HCT116 (cell line): ENCODE measurements around the gene NPLOC4. TPM values are rescaled to one million over a fixed set of nuclear protein-coding genes. Genes with fewer than 3 reads are reported as not detected.

Experiments
- ATAC-seq: fragments of 200-7000 bp; cut with Tn5 transposase; 2 replicates; pipeline ENCODE4 v1.9.1; 2020; ENCODE audit warnings: mild to moderate bottlenecking, moderate library complexity
- BruUV-seq: library from RNA; stranded (reverse); fragments of 400-500 nt; replicated peaks from 2 replicates; lab custom pipeline; 2021; lab: Mats Ljungman, UMichigan
- CTCF ChIA-PET: fragments of 300-600 bp; sonication (Branson Sonifier 250); formaldehyde crosslinking; loops from one replicate; lab custom pipeline; 2021; ENCODE audit warnings: antibody characterized with exemption; lab: Charles Lee
- POLR2A ChIA-PET: fragments of 300-600, 350-600 bp; sonication (Branson Sonifier 250); formaldehyde crosslinking; loops from one replicate; lab custom pipeline; 2021; ENCODE audit warnings: antibody characterized with exemption; lab: Charles Lee
- RAD21 ChIA-PET, 2 experiments: fragments of 300-600 bp; sonication (Branson Sonifier 250); formaldehyde crosslinking; loops; one replicate each; lab custom pipeline; 2023; ENCODE audit warnings: low total read pairs in 2 of 2; ENCODE audit not compliant: uncharacterized antibody in 2 of 2, unreplicated experiment in 2 of 2, low non-redundant PET in 1 of 2; lab: Charles Lee
- DNase-seq: peaks from one replicate; pipeline ENCODE4 v3.0.0-alpha.2; 2010; ENCODE audit warnings: low read depth, low spot score
- H2AFZ ChIP-seq: fragments of 200-600 bp; shearing (Covaris generic), sonication (generic); 2 replicates; pipeline ENCODE4 v1.6.1; 2017; ENCODE audit warnings: low read depth, mixed run types, mixed read lengths, antibody characterized with exemption, low read length; ENCODE audit not compliant: poor library complexity, severe bottlenecking
- H3K27ac ChIP-seq: 2 replicates; pipeline ENCODE4 v1.5.1; 2012; ENCODE audit warnings: low read depth, low read length
- H3K27me3 ChIP-seq: fragments of 200-600 bp; sonication (generic); 2 replicates; pipeline ENCODE4 v1.6.1; 2016; ENCODE audit warnings: mixed run types, low read length, mixed read lengths; ENCODE audit not compliant: insufficient read depth
- H3K36me3 ChIP-seq, 2 experiments: fragments of 200-500 bp in 1 of 2; fragments of 200-600 bp in 1 of 2; sonication (Bioruptor generic) in 1 of 2; sonication (generic) in 1 of 2; 2 replicates each; pipeline versions ENCODE4 v1.5.1 to v1.6.1; 2014 to 2016; ENCODE audit warnings: low read length in 2 of 2, inconsistent platforms in 1 of 2, mixed read lengths in 1 of 2, mixed run types in 1 of 2; ENCODE audit not compliant: insufficient read depth in 2 of 2, control insufficient read depth in 1 of 2
- H3K4me1 ChIP-seq, 2 experiments: fragments of 200-600 bp in 1 of 2; sonication (generic) in 1 of 2; 2 replicates each; pipeline versions ENCODE4 v1.5.1 to v1.6.1; 2012 to 2017; ENCODE audit warnings: low read length in 2 of 2, inconsistent platforms in 1 of 2, mild to moderate bottlenecking in 1 of 2, mixed read lengths in 1 of 2, mixed run types in 1 of 2, moderate library complexity in 1 of 2; ENCODE audit not compliant: insufficient read depth in 2 of 2, control insufficient read depth in 1 of 2
- H3K4me2 ChIP-seq: fragments of 200-600 bp; sonication (generic); 2 replicates; pipeline ENCODE4 v1.6.1; 2017; ENCODE audit warnings: mixed run types, low read length, mixed read lengths
- H3K4me3 ChIP-seq, 2 experiments: fragments of 200-600 bp in 1 of 2; sonication (generic) in 1 of 2; replicated peaks in 1 of 2; 2 replicates each; pipeline ENCODE4 v1.5.1; 2011 to 2016; ENCODE audit warnings: low read length in 2 of 2, control low read depth in 1 of 2, low read depth in 1 of 2, mild to moderate bottlenecking in 1 of 2, mixed read lengths in 1 of 2, mixed run types in 1 of 2
- H3K79me2 ChIP-seq: fragments of 200-600 bp; sonication (generic); 2 replicates; pipeline ENCODE4 v1.6.1; 2017; ENCODE audit warnings: mild to moderate bottlenecking, mixed run types, low read length, moderate library complexity, mixed read lengths; ENCODE audit not compliant: insufficient read depth
- H3K9ac ChIP-seq: fragments of 200-600 bp; sonication (generic); 2 replicates; pipeline ENCODE4 v1.6.1; 2016; ENCODE audit warnings: low read length, mixed read lengths
- H3K9me2 ChIP-seq: fragments of 200-600 bp; sonication (generic), shearing (Covaris generic); 2 replicates; pipeline ENCODE4 v1.6.1; 2017; ENCODE audit warnings: mixed run types, mild to moderate bottlenecking, moderate library complexity; ENCODE audit not compliant: insufficient read depth
- H3K9me3 ChIP-seq, 2 experiments: fragments of 200-500 bp in 1 of 2; fragments of 200-600 bp in 1 of 2; sonication (Bioruptor generic) in 1 of 2; sonication (generic) in 1 of 2; 2 replicates each; pipeline ENCODE4 v1.6.1; 2014 to 2017; ENCODE audit warnings: low read length in 2 of 2, mixed read lengths in 2 of 2, inconsistent platforms in 1 of 2, low read depth in 1 of 2, mild to moderate bottlenecking in 1 of 2, mixed run types in 1 of 2, moderate library complexity in 1 of 2; ENCODE audit not compliant: control insufficient read depth in 1 of 2, insufficient read depth in 1 of 2
- H4K20me1 ChIP-seq: fragments of 200-600 bp; sonication (generic), shearing (Covaris generic); 2 replicates; pipeline ENCODE4 v1.6.1; 2017; ENCODE audit warnings: mixed run types, mild to moderate bottlenecking, moderate library complexity; ENCODE audit not compliant: insufficient read depth
- EGR1 ChIP-seq: IDR thresholded peaks from 2 replicates; pipeline ENCODE4 v1.6.1; 2012; ENCODE audit warnings: low read depth
- ELF1 ChIP-seq: IDR thresholded peaks from 2 replicates; pipeline ENCODE4 v1.6.1; 2012; ENCODE audit warnings: low read depth, borderline replicate concordance
- EZH2 ChIP-seq: fragments of 200-600 bp; sonication (generic); IDR thresholded peaks from 2 replicates; pipeline ENCODE4 v1.6.1; 2017; ENCODE audit warnings: antibody characterized with exemption, mixed run types
- EZH2phosphoT487 ChIP-seq: fragments of 200-600 bp; IDR thresholded peaks from 2 replicates; pipeline ENCODE4 v1.6.1; 2018; ENCODE audit warnings: antibody characterized with exemption, borderline replicate concordance
- FOSL1 ChIP-seq: IDR thresholded peaks from 2 replicates; pipeline ENCODE4 v1.6.1; 2012; ENCODE audit warnings: low read depth
- JUND ChIP-seq: IDR thresholded peaks from 2 replicates; pipeline ENCODE4 v1.6.1; 2012
- RAD21 ChIP-seq: IDR thresholded peaks from 2 replicates; pipeline ENCODE4 v1.6.1; 2012; ENCODE audit warnings: low read depth, mild to moderate bottlenecking
- TCF7L2 ChIP-seq: IDR thresholded peaks from 2 replicates; pipeline ENCODE4 v1.7.0; 2011; ENCODE audit warnings: borderline replicate concordance, inconsistent platforms; ENCODE audit not compliant: insufficient read depth, insufficient read length; ENCODE audit errors: extremely low read depth
- intact Hi-C: fragments of 100-400 bp; cut with micrococcal nuclease; formaldehyde crosslinking; loops from 2 replicates; pipeline ENCODE4 v1.10.0; 2022
- total RNA-seq: library from RNA; stranded (reverse); gene quantifications from one replicate; pipeline ENCODE4 v1.2.1, GENCODE V29; 2021; ENCODE audit not compliant: unreplicated experiment
- TF ChIP-seq, protein P1 (sequence below): IDR thresholded peaks from 2 replicates; pipeline ENCODE4 v1.6.1; 2011; ENCODE audit warnings: mild to moderate bottlenecking, low read length, moderate library complexity; ENCODE audit not compliant: insufficient replicate concordance; ENCODE audit errors: extremely low read depth
- TF ChIP-seq, protein P2 (sequence below): IDR thresholded peaks from 2 replicates; pipeline ENCODE4 v1.6.1; 2012
- TF ChIP-seq, protein P3 (sequence below): IDR thresholded peaks from 2 replicates; pipeline ENCODE4 v1.6.1; 2012

NPLOC4 gene
- total RNA-seq, 1 experiment from 2014 or later, result 137 TPM

DNA sequence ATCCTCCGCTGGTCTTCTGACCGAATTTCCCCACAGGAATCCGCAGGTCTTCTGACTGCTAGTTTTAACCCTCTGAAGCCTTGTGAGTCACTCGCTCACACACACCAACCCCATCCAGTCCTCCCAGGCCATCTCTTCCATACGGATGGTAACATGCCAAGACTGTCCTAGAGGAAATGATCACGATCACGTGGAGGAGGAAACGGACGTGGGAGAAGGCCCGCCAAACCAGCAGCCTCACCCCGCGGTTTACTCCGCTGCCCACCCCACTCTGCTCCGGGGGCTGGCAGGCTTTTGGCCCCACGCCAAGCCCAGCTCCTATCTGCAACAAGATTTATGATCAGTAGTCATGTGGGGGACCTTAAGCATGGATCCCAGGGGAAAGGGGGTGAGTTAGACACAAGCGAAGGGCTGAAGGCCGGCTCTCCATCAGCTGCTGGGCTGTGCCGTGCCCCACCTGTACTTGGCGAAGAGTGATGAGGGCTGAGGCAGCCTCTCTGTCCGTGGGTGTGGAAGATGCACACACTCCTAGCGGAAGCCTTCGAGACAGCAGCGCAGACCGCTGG lies 83.2 kb downstream of the NPLOC4 start:
- intact Hi-C loops, result loop anchor here (5.0 to 10.0 kb wide), 2 partner anchors 49 to 141 kb away; no protein-coding TSS in a partner anchor
- Histone ChIP-seq H3K9me2 (no peaks in the 10 kb centered on the region), H4K20me1 (no peaks in the 10 kb centered on the region), H3K4me2 (peak overlapping the region; percentile 82), H3K79me2 (peaks cover 32% of the 10 kb centered on the region), H3K4me1 (peaks cover 17 to 46% of the 10 kb centered on the region in 2 experiments), H3K9me3 (no peaks in the 10 kb centered on the region), H3K36me3 (peaks cover 19 to 29% of the 10 kb centered on the region in 2 experiments), H3K9ac (peak overlapping the region; percentile 80), H3K27me3 (no peaks in the 10 kb centered on the region), H3K4me3 (peak overlapping the region; percentile 94 to 96), H2AFZ (no peak overlapping the region), H3K27ac (peak overlapping the region; percentile 86)
- DNase-seq (peak; percentile 16), ATAC-seq (peak; percentile 7; the same call in 1 of the 2 replicates)
- TF ChIP-seq FOSL1, result no peak
- TF ChIP-seq EZH2phosphoT487, result no peak
- TF ChIP-seq EGR1, result no peak
- TF ChIP-seq EZH2, result no peak
- TF ChIP-seq, protein P1, sequence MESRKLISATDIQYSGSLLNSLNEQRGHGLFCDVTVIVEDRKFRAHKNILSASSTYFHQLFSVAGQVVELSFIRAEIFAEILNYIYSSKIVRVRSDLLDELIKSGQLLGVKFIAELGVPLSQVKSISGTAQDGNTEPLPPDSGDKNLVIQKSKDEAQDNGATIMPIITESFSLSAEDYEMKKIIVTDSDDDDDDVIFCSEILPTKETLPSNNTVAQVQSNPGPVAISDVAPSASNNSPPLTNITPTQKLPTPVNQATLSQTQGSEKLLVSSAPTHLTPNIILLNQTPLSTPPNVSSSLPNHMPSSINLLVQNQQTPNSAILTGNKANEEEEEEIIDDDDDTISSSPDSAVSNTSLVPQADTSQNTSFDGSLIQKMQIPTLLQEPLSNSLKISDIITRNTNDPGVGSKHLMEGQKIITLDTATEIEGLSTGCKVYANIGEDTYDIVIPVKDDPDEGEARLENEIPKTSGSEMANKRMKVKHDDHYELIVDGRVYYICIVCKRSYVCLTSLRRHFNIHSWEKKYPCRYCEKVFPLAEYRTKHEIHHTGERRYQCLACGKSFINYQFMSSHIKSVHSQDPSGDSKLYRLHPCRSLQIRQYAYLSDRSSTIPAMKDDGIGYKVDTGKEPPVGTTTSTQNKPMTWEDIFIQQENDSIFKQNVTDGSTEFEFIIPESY, result no peak
- TF ChIP-seq TCF7L2, result no peak
- TF ChIP-seq, protein P2, sequence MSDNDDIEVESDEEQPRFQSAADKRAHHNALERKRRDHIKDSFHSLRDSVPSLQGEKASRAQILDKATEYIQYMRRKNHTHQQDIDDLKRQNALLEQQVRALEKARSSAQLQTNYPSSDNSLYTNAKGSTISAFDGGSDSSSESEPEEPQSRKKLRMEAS, result no peak
- TF ChIP-seq, protein P3, sequence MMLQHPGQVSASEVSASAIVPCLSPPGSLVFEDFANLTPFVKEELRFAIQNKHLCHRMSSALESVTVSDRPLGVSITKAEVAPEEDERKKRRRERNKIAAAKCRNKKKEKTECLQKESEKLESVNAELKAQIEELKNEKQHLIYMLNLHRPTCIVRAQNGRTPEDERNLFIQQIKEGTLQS, result no peak
- no peak for TF ChIP-seq RAD21
- TF ChIP-seq ELF1, result no peak
- TF ChIP-seq JUND, result no peak
- BruUV-seq, result no TSS peak
- POLR2A ChIA-PET, result no interaction called here
- CTCF ChIA-PET, result interaction anchor here (0.6 kb wide), 1 partner anchor 563 kb away, joined by 3 read pairs; no protein-coding TSS in a partner anchor
- RAD21 ChIA-PET, result no interaction called here
